Jurkat, Clone E6-1 (cell line): ENCODE data around the gene AHSG. TPM values are rescaled to one million over a fixed set of nuclear protein-coding genes. Genes with fewer than 3 reads are reported as not detected.
A peak's percentile ranks its signal among the peaks of the same experiment; 100 is the strongest.
"Not testable (repeated sequence)": the region's sequence is repeated elsewhere in the genome, so short reads cannot be mapped to it uniquely, and the experiment has no call there.

Source experiments
- DNase-seq: peaks from one replicate; pipeline ENCODE4 v3.0.0-alpha.2; 2011; ENCODE audit warnings: low read depth, low spot score
- H3K4me3 ChIP-seq: 2 replicates; pipeline ENCODE4 v1.5.1; 2011; ENCODE audit warnings: mild to moderate bottlenecking, low read length, control low read depth, moderate library complexity
- polyA plus RNA-seq: library from polyadenylated mRNA; unstranded; fragments of >200 nt; gene quantifications from one replicate; pipeline ENCODE4 v1.2.1, GENCODE V29; 2012; ENCODE audit warnings: missing spikeins; ENCODE audit not compliant: insufficient read length, insufficient read depth

The AHSG gene, protein sequence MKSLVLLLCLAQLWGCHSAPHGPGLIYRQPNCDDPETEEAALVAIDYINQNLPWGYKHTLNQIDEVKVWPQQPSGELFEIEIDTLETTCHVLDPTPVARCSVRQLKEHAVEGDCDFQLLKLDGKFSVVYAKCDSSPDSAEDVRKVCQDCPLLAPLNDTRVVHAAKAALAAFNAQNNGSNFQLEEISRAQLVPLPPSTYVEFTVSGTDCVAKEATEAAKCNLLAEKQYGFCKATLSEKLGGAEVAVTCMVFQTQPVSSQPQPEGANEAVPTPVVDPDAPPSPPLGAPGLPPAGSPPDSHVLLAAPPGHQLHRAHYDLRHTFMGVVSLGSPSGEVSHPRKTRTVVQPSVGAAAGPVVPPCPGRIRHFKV
- not detected for polyA plus RNA-seq

DNA sequence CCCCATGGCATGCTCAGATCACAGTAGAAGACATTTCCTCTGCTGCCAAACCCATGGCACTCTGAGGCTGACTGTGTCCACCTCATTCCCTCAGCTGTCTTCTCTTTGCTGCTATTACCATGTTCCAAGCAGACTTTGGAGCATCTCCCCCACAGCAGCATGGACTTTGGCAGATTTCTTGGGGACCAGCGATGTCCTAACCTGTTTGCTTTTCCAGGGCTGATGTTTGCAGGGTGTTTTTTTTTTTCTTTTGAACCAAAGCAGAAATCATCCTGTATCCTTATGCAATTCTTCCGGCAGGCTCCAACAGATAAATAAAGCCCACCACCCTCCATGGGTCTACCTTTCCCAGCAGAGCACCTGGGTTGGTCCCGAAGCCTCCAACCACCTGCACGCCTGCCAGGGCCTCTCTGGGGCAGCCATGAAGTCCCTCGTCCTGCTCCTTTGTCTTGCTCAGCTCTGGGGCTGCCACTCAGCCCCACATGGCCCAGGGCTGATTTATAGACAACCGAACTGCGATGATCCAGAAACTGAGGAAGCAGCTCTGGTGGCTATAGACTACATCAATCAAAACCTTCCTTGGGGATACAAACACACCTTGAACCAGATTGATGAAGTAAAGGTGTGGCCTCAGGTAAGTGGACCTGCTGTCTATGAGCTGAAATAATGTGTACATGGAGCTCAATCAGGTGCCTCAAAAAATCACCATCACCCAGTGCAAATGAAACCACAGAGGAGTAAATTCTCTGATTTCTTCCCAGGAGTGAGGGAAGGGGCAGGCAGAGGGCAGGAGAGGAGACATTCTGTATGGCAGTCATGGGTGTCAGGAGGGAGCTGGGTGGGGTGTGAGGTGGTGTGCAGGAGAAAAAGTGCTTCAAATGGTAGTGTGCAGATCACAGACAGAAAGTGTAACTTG is at the start of gene AHSG:
Gene AHSG, plus strand, starts transcription at position 340 of the 916 bp plus-strand sequence. Its CDS starts 82 bp downstream, at position 422.
- DNase-seq: no peak
- H3K4me3 ChIP-seq: no peak within 1 kb of the TSS

DNA sequence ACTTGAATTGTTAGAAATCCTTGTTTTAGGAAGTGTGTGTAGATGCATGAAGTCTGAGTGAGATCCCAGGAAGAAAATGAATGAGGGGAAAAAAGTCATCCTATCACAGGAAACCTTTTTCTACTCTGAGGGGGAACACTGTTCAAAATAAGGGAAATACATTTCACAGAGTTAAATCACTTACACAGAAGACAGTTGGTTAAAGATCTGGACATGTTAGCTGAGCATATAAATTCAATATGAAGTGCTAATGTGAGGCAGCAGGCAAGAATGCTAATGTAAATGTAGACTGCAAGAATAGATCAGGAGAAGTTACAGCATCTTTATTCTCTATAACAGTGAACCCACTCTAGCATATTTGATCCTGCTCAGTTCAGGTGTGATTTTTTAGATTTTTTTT is 48.3 kb upstream of the AHSG start:
- no peak for DNase-seq
- H3K4me3 ChIP-seq: no peak overlapping the region

DNA sequence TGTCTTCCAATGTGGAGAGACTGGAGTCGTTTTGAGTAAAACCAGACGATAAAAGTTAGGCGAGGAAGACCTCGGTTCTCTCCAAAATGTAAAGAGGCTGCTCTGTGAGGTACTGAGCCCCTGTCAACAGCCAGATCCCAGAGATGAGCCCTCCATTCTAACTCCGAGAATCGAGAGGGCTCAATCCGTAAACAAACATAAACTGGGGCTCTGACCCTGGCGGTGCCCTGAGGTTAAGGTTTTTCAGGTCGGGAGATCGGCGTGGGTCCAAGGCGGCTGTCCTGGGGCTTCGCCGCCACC is 46.1 kb upstream of the AHSG start:
- peak overlapping the region; percentile 87 for H3K4me3 ChIP-seq
- no peak for DNase-seq

DNA sequence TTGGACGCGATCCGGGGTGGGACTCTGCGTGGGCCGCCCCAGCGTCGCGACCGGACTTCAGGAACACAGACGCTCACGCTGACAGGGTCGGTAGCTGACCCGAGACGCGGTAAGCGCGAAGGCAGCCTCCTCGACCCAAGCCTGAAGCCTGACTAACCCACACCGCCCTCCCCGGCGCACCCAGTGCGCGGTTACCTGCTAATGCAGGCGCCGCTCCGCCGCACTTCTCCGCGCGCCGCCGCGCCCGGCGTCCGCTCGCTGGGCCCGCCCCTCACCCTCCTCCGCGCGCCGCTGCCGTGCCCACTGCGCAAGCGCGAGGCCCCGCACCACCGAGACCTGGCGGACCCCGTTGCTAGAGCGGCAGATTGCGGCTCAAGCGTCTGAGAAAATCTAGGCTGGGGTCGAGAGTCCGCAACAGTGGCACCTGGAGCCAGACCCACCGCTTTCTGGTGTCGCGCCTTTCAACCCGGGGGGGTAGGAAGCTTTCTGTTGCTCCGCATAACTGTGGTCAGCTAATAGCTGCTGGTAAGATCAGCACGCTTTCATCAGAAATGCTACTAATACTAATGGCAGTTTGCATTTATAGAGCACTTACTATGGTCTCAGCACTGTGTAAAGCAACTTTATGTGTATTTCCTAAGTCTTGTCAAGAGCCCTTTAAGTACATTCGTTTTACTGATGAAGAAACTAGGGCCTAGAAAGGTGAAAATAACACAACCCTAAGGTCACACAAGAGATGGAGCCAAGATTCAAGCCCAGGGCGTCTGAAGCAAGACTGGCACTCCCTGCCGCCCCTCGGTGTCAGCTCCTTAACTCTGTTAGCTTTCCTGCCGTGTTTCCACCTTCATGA is 45.6 kb upstream of the AHSG start, which contains the start of gene TBCCD1:
Gene TBCCD1, minus strand, starts transcription at position 268 of the 850 bp plus-strand sequence. CDS start 3,010 bp downstream, outside the sequence.
- peak; percentile 85 for DNase-seq
- H3K4me3 ChIP-seq: peak within 1 kb of the TSS; percentile 87

DNA sequence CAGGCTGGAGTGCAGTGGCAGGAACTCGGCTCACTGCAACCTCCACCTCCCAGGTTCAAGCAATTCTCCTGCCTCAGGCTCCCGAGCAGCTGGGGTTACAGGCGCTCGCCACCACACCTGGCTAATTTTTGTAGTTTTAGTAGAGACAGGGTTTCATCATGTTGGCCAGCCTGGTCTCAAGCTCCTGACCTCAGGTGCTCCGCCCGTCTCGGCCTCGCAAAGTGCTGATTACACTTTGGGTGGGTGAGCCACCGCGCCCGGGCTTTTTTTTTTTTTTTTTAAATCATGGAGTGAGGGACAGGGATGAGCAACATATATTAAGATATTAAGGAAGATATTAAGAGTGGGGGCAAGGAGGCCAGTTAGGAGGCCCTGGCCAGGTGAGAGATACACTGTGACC is 43.5 kb upstream of the AHSG start:
- not testable (repeated sequence) for DNase-seq
- peak overlapping the region; percentile 96 for H3K4me3 ChIP-seq

DNA sequence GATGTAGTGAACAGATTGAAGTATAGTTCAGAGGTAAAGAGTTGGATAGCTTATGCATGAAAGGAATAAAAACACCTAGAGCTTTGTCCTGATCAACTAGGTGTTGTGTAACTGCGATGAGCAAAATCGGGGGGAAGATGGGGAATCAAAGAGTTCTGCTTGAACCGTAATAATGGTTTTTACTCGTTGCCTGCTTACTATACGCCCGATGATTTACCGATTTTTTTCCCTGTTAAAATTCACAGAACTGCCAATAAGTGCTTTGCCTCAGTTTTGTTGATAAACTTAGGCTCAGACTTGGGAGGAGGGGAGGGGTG is 43.1 kb upstream of the AHSG start:
- no peak for DNase-seq
- peak overlapping the region; percentile 96 for H3K4me3 ChIP-seq

DNA sequence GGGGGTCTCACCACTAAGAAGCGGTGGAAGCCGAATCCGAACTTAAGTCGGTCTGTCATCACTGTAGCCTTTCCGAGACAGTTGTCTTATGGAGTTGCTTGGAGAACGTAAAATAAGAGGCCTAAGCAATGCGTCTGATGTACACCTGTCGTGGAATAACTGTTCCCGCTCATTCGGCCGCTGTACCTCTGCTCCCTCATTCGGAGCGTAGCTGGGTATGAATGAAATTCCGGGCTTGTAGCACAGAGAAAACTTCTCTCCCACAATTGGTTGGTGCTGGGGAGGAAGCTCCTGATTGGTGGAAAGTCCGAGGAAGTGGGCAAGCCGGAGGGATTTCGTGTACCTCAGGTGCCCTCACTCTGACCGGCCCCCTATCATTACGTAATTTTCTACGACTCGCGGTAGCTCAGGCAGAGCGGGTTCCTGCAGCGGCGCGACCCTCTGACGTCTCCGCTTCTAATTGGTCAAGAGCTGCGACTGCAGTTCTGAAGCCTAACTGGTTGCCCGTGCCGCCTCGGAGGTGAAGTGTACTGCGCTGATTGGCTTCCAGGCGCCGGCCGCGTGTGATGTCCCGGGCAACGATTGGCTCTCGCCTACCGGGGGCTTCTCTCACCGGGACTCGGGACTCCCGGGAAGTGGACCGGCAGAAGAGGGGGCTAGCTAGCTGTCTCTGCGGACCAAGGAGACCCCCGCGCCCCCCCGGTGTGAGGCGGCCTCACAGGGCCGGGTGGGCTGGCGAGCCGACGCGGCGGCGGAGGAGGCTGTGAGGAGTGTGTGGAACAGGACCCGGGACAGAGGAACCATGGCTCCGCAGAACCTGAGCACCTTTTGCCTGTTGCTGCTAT is 42.5 kb upstream of the AHSG start, which contains the start of gene DNAJB11:
Gene DNAJB11, plus strand, starts transcription at position 625 of the 845 bp plus-strand sequence. Its CDS starts 178 bp downstream, at position 803.
- peak; percentile 100 for DNase-seq
- peak within 1 kb of the TSS; percentile 96 for H3K4me3 ChIP-seq

DNA sequence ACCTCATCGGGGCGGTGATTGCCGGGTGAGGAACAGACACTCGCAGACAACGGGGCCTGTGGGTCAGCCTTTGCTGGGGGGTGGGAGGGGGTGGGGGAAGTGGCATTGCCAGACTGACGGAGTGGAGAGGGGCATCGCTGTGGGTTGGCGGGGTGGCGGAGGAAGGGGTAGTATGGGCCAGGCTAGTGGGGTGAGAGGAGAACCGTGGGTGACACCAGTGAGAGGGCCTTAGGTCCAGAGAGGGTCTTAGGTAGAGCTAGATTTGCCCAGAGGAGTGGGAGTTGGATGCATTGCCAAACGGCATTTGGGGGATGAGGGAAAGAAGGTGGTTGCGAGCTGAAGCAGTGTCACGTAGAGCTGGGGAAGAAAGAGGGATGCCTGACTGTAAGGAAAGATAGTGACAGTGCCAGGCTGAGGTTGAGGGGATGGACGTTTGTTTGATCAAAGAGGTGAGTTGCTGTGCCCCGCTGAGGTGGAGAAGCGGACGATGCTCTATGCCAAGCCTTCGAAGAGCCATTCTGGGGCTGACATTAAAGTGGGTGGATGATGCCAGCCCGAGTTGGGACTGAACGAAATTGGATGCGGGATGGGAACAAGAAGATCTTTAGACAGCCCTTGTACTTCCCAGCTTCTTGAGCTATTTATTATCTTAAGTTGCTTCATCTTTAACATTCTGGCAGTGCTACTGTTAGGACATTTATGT is 41.8 kb upstream of the AHSG start:
- peak overlapping the region; percentile 77 for H3K4me3 ChIP-seq
- DNase-seq: no peak

DNA sequence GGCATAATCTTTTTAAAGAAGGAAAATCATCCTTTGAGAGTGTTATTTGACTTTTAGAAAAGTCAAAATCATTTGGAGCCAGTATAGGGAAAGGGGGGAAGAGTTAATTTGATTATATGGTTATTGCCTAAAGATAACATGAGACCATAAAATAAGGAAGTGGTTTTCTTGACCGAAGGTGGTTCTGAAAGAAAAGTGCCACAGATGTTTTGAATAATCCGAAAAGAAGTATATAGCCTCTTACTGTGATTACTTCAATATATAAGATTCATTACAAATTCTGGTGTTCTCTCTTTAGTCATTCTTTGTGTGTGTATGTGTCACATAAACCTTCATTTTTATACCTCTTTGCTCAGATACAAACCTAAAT is 41.2 kb upstream of the AHSG start:
- H3K4me3 ChIP-seq: peak overlapping the region; percentile 77

DNA sequence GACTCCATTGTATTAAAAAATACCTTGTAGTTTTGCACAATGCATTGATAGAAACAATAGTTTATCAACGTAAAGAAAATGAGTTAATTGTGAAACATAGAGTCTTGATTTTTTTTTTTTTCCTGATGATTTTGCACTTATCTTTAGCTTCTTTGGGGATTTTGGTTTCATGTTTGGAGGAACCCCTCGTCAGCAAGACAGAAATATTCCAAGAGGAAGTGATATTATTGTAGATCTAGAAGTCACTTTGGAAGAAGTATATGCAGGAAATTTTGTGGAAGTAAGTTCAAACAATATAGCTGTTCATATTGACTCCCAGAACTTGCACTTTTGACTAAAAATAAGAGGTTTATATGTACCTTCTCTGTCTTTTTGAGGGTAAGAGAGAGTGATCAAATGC is 35.3 kb upstream of the AHSG start:
- no peak overlapping the region for H3K4me3 ChIP-seq
- no peak for DNase-seq

More for the DNA sequence above, 41.2 kb upstream of the AHSG start:
- DNase-seq: no peak

DNA sequence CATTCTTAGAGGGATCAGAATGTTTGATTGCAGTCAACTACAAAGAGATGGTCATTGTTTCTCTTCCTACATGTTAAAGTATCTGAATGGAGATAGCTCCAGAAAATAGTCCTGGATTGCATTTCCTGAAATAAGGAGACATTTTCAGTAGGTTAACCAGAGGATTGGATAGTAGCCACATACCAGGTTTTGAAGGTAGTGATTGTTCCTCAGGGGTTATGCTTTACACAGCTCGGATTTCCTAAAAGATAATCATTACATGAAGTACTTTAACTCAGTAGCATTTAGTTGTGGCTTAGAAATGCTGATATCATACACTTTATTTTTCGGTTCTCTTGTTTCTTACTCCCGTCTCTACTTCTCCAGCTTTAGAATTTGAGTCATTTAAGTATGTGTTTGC is 32.1 kb upstream of the AHSG start:
- no peak overlapping the region for H3K4me3 ChIP-seq
- no peak for DNase-seq

DNA sequence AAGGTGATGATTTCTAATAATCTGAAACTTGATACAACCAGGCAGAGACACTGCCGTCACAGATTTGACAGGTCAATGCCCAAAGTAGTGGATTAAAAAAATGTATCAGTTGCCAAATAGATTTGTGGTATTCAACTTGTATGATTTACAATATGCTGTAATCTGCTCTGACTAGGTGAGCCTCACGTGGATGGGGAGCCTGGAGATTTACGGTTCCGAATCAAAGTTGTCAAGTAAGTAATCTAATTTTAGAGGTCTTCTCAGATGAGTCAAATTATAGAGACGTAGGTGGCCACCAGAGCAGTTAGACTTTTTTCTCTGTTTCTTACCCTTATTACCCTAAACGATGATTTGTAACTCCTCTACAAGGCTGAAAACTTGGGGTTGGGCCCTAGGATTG is 30.3 kb upstream of the AHSG start:
- DNase-seq: no peak
- H3K4me3 ChIP-seq: no peak overlapping the region

DNA sequence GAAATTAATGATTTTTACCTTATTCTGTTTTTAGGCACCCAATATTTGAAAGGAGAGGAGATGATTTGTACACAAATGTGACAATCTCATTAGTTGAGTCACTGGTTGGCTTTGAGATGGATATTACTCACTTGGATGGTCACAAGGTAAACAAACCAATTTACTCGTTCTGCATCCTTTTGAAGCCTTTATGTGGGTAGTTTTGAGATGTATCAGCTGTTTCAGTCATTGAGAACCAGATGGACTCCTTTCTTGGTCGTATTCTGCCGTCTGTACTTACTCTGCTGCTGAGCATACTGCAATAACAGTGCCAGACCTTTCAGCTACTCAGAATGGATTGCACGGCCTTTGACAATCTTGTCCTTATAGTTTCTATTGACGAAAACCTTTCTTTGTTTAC is 29.0 kb upstream of the AHSG start:
- DNase-seq: no peak

DNA sequence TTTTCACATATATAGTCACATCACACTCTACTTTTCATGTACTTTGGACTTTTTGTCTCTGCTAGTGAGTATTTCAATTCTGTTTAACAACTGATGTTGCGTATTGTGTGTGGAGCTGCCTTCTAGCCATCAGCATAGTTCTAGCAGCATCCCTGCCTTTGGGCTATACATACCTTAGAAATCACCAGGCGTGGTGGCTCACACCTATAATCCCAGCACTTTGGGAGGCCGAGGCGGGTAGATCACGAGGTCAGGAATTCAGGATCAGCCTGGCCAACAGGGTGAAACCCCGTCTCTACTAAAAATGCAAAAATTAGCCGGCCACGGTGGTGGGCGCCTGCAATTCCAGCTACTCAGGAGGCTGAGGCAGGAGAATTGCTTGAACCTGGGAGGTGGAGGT is 26.6 kb upstream of the AHSG start:
- not testable (repeated sequence) for H3K4me3 ChIP-seq, DNase-seq

More for the DNA sequence above, 29.0 kb upstream of the AHSG start:
- H3K4me3 ChIP-seq: no peak overlapping the region

DNA sequence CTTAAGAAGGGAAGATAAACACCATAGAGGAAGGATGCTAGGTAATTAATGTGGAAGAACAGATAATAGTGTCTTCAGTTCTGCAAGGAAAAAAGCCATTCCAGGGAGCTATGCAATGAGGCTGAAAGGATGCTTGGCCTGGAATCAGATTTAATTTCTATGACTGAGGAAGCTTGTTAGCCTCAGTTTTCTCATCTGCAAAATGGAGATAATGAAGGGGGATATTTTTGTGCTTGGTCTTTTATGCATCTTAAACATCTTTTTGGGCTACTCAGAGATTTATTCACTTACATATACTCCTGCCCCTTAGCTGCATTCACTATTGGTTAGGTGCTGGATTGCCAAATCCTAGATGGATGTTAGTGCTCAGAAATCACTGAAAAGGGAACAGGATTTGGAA is 25.7 kb upstream of the AHSG start:
- H3K4me3 ChIP-seq: no peak overlapping the region
- no peak for DNase-seq

DNA sequence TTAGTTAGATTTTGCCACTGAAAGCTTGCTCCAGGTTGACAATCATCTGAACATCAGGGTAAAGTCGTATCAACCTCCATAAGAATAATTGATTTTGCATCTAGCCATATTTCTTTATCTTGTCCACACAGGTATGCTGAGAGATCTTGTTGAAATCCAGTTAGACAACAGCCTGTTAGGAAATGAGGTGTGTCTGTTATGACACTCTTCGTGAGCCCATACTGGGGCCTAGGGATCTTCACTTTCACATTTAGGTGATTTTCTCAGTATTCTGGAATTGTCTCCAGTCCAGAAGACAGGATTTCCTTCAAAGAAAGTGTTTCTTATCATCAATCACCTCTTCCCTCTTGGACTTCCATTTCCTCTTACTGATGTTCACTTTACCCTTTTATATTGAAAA is 24.2 kb upstream of the AHSG start:
- no peak overlapping the region for H3K4me3 ChIP-seq
- DNase-seq: no peak

DNA sequence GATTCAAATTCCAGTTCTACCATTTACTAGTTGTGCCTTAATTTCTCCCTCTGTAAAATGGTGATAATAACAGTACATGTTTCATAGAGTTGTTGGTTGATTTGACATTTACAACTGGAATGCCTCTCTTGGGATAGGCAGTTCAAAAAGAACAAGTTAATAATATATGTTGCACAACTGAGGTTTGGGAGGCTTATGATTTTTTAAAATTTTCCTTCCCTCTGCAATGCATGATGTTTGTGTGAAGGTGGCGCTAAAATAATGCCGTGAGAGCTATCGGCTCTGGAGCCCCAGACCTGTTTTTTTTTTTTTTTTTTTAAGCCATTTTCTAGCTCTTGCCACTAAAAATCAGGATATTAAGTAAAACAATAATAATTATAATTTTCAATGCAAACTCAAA is 23.7 kb upstream of the AHSG start:
- H3K4me3 ChIP-seq: no peak overlapping the region
- no peak for DNase-seq
